Stimulated activated CD8-positive, alpha-beta memory T cell treated with anti-CD3 and anti-CD28 coated beads, Interleukin-7, amount 100 ng/mL, for 4 hours (primary cell): ENCODE measurements around the gene BRD3OS.
A peak's percentile ranks its signal among the peaks of the same experiment; 100 is the strongest.
"Not testable (repeated sequence)": the region's sequence is repeated elsewhere in the genome, so short reads cannot be mapped to it uniquely, and the experiment has no call there.

Experiments
- DNase-seq, 2 donors: peaks; one replicate each; pipeline ENCODE4 v3.0.0-alpha.2; 2020; ENCODE audit warnings: low read depth in 2 of 2

The BRD3OS gene

DNA sequence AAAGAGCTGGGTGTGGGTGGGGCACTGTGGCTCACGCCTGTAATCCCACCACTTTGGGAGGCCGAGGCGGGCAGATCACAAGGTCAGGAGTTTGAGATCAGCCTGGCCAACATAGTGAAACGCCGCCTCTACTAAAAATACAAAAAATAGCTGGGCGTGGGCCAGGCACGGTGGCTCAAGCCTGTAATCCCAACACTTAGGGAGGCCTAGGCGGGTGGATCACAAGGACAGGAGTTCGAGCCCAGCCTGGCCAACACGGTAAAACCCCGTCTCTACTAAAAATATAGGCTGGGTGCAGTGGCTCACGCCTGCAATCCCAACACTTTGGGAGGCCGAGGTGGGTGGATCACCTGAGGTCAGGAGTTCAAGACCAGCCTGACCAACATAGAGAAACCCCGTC, 36.5 kb upstream of the BRD3OS start:
- not testable (repeated sequence) for DNase-seq

DNA sequence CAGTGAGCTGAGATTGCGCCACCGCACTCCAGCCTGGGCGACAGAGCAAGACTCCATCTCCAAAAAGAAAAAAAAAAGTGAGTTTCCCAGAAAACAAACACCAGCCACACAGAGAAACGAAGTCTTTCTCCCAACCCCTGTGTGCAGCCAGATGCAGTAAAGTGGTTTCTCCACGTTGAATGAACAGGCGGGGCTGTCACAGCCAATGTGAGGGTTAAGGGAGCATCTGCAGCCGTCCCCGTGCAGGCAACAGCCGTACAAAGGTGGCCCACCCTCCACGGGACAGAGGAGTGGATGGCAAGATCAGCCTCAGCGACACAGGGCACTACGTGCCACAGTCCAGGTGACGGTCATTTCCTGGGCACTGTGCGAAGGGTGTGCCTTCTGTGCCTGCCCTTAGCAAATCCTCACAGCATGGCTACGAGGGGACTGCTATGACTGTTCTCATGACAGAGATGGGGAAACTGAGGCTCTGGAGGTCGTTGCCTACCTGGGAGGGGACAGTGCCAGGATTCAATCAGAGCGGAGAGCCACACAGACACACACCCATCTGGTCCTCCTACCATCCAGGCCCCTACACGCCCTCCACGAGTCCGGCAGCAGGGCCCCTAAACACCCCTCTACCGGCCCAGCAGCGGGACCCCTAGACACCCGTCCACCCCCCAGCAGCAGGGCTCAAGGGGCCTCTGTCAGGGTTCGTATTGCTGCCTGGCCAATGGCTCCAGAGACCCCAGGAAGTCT, 35.5 kb upstream of the BRD3OS start:
- DNase-seq, result no peak

DNA sequence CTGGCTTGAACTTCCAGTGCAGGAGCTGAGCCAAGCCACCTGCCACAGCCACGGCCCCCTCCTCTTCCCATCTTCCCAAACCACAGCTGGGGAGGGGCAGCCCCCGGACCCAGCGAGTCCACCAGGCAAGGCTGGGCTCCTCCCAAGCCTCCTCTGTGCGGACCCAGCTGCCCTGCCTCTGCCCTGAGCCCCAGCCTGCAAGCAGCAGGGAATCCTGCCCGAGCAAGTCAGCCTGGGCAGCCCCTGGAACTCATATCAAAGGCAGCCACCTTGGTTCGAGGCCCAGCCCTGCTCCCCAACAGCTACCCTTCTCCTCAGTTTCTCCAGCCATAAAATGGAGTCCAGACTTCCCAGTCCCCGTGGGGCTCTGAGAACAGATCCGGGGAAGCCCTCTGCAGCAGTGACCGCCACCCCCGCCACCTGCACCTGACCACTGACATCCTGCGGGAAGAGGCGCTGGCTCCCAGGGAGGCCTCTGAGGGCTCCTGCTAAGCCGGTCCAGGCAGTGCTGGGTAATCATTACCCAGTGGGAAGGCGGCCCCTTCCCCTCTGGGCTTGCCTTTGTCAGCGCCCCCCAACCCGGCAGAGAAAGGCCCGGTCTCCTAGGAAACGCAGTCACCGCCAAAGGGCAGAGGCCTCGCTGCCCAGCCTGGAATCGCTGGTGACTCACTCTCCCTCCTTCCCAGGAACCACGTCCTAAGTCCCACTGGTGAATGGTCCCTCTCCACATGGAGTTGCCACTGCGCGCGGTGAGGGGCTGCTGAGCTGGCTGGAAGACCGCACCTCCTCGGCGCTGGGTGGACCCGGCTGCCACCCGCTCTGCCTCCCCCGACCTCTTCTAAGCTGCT, 34.7 kb upstream of the BRD3OS start:
- no peak for DNase-seq

- DNase-seq, result no peak
These were observed 33.9 kb upstream of the BRD3OS start for GRCh38 chr9:133991214-133991921.

DNA sequence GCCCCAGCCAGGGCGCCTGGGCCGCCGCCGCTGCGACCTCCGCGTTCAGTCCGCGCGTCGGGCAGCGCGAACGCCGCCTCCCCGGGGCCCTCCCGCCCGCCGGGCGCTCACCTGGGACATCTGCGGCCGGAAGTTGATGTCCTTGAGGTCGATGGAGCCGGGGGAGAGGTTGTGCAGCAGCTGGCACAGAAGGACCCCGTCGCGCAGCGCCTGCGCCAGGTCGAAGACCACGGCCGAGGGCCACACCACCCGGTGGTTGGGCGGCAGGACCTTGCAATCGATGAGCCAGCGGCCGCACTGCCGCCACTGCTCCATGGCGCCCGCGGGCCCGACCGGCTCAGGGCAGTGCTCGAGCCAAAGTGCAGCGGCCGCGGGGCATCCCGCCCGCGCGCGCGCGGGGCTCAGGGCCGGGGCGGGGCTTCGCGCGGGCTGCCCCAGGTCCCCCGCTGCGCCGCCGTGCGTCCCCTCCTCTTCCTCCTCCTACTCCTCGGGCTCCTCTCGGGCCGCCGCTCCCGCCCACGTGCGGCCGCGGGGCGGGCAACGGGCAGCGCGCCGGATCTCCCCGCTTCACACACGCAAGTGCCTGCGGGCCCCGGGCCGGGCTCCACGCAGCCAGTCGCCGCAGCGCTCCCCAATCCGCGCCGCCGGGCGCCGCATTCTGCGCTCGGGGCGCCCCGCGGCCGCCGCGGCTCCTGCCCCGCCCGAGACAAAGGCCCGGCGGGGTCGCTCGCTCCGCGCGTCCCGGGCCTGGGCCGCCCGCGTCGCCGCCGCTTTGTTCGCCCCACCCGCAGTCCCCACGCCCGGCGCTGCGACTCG, 33.1 kb upstream of the BRD3OS start, which contains the start of gene VAV2:
Gene VAV2 (minus strand): TSS at position 361 of the 816 bp plus-strand sequence. CDS start 46 bp downstream, at position 315.
- DNase-seq, result peak in 1 of 2 donors; percentile 49

- peak; percentile 40 to 75 for DNase-seq
These were observed 32.3 kb upstream of the BRD3OS start for GRCh38 chr9:133992780-133993634.

DNA sequence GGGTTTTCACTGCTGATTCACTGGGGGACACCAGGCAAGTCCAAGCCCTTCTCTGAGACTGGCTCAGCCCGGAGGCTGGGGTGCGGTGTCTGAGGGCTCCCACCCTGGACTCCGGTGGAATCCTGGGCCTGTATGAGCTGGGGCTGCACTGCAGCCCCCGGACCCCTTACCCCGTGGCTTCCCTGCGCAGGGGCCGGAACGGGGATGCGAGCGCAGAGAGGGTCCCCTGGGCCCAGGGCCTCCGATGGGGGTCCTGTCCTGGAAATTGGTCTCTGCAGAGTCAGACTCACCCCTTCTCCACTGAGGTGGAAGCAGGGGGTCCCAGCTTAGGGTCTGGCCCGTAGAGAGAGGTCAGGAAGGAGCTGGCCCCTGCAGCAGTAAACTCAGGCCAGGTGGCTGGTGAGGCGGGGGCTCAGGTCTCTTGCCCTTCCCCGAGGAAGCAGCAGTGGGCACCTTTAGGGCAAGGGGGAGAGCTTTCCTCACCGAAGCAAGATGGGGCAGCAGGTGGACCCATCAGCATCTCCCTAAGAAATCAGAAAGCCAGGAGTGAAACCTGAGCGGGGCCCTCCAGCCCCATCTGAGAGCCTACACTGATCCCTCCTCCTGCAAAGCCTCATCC, 31.5 kb upstream of the BRD3OS start:
- no peak for DNase-seq

- DNase-seq, result peak; percentile 36 to 55
These were observed 30.8 kb upstream of the BRD3OS start for GRCh38 chr9:133994353-133995011.

GRCh38 chr9:133995012-133995896, 30.0 kb upstream of the BRD3OS start:
- no peak for DNase-seq

DNA sequence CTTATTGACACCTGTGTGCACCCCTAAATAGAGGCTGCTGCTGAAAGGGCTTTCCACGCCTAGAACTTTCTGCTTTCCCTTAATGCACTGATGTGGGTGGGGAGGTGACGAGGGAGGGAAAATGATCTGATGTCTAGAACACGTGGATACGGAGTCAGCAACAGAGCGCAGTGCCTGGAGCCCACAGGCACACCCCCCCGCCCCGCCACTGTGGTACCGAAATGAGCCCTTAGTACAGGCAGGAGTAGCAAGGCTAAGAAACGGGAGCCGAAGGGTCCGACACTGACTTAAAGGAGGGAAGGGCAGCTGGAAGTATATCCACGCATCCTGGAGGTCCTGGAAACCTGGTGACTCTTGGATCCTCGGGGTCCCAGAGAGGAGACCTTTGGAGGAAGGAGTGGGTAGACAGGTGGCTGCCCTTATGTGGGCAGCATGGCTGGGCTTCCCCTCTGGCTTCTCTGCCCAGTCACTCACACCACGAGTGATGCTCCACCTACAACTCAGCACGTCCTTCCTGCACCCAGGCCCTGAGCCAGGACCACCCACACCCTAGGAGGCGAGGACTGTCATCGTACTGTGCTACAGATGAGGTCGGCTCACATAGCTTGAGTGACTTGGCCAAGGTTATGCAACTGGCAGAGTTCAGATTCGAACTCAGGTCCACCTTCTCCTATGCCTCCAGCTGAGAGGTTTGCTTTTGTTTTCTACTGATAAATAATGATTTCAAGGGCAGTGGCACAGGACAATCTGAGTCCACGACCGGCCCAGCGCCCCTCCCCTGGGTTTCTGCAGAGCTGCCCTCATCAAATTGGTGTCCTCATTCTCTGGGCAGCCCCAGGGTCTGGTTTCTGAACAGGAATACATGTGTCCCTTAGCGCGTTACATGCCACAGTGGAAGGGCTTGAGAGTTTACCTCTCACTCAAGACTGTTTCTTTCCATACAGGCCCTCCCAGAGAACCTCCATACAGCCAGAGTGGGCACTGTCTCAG, 28.5 kb upstream of the BRD3OS start:
- no peak for DNase-seq

- DNase-seq, result no peak
These were observed 27.7 kb upstream of the BRD3OS start for GRCh38 chr9:133997584-133997983.

DNA sequence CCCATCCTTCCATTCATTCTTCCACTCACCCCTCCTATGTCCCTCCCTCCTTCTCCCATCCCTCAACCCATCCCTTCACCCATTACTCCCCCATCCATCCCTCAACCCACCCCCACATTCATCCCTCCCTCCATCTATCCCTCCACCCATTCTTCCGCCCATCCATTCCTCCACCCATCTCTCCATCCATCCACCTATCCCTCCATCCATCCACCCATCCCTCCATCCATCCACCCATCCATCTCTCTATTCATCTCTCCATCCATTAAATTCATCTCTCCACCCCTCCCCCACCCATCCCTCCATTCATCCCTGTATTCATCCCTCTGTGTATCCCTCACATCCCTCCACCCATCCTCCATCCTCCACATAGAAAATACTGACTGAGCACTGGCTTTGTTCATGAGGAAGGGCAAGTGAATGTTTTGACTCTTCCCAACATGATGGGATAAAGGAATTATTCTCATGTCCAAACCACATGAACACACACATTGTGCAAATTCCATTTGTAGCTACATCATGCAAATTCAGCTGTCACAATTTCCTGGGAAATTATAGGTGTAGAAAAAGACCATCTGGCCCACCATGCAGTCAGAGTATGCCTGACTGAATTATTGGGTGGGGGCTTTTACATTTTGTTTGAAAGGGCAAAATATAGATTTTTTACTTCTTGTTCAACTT, 26.2 kb upstream of the BRD3OS start:
- no peak for DNase-seq

DNA sequence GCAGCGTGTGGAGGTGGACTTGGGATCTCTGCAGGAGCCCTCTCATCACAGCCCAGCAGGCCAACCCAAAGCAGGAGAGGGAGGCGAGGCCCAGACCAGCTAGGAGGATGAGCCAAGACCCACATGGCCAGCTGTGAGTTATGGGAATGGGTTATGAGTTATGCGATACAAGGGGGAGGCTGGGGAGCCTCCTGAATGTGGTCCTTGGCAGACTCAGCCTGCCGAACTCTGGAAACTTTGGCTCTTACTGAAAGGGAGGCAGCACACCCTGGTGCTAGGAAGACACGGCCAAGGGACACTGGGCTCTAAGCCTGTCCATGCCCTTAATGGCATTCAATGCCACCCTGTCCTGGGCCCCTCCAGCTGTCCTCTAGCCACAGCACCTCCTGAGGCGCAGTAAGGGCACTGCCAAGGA, 25.4 kb upstream of the BRD3OS start:
- no peak for DNase-seq

GRCh38 chr9:134002796-134003195, 22.5 kb upstream of the BRD3OS start:
- no peak for DNase-seq

- DNase-seq, result no peak
These were observed 22.0 kb upstream of the BRD3OS start for GRCh38 chr9:134003237-134003636.

DNA sequence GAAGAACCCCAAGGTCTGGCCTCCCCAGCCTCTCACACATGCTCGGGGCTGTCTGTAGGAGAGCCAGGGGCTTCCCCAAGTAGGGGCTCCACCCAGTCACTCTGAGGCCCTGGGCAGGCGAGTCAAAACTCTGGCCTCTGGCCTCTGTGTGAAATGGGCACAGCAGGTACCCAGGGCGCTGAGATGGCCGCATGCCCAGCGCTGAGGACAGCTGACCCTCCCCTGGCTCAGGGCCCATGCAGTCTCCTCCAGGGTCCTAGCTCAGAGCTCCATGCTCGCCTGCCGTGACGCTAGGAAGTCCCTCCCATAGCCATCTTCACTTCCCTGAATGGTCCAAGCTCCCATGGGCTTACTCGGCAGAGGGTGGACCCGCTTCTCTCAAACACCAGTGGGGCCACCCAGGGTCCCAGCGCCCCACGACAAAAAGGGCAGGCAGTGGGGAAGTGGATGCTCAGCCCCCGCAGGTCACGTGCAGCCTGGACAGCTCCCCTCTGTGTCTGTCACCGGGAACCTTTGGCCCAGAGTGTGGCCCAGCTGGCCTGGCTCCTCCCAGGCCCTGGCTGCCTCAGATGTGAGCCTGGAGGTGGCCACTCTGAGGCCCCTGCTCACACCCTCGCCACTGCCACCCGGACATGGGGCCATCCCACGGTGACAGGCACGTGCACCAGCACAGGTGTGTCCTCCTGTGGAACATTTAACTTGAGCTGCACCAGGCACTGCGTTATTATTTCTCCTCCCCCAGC, 21.0 kb upstream of the BRD3OS start:
- DNase-seq, result no peak
